T-helper 1 cell treated with Interleukin-12 subunit alpha and Interleukin-12 subunit beta and Interleukin-4 antibody, amounts not matched to agents 30 μg/mL and 1 μg/mL, for 36 hours (primary cell): ENCODE results near the gene ZBP1.

Source experiments
- H3K27ac Mint-ChIP-seq: one replicate; pipeline ENCODE4 v1.8.0; 2021; ENCODE audit warnings: mild to moderate bottlenecking, mixed read lengths
- H3K27me3 Mint-ChIP-seq: one replicate; pipeline ENCODE4 v1.8.0; 2021; ENCODE audit warnings: low read depth, mixed read lengths
- H3K36me3 Mint-ChIP-seq: one replicate; pipeline ENCODE4 v1.8.0; 2021; ENCODE audit warnings: low read depth, mixed read lengths
- H3K4me1 Mint-ChIP-seq: one replicate; pipeline ENCODE4 v1.8.0; 2021; ENCODE audit warnings: low read depth, mixed read lengths
- H3K4me3 Mint-ChIP-seq: one replicate; pipeline ENCODE4 v1.8.0; 2021; ENCODE audit warnings: mild to moderate bottlenecking, moderate library complexity, mixed read lengths
- H3K9me3 Mint-ChIP-seq: one replicate; pipeline ENCODE4 v1.8.0; 2021; ENCODE audit warnings: mixed read lengths

ZBP1 gene

GRCh38 chr20:57609842-57610167 lies 10.4 kb downstream of the ZBP1 start:
- H3K9me3 Mint-ChIP-seq = no peaks in the 10 kb centered on the region
- H3K27ac Mint-ChIP-seq = no peak overlapping the region
- no peak overlapping the region for H3K4me3 Mint-ChIP-seq
- H3K36me3 Mint-ChIP-seq = peaks cover 14% of the 10 kb centered on the region
- H3K4me1 Mint-ChIP-seq = peaks cover 6% of the 10 kb centered on the region
- H3K27me3 Mint-ChIP-seq = peaks cover 29% of the 10 kb centered on the region

- Mint-ChIP-seq H3K27me3 (peaks cover 26% of the 10 kb centered on the region), H3K36me3 (peaks cover 10% of the 10 kb centered on the region), H3K9me3 (no peaks in the 10 kb centered on the region), H3K4me3 (no peak overlapping the region), H3K4me1 (peaks cover 6% of the 10 kb centered on the region), H3K27ac (no peak overlapping the region)
These were observed 11.0 kb downstream of the ZBP1 start for GRCh38 chr20:57609086-57609841.

- H3K4me3 Mint-ChIP-seq = no peak overlapping the region
- no peaks in the 10 kb centered on the region for H3K9me3 Mint-ChIP-seq
- no peak overlapping the region for H3K27ac Mint-ChIP-seq
- H3K4me1 Mint-ChIP-seq = peaks cover 6% of the 10 kb centered on the region
- H3K36me3 Mint-ChIP-seq = peaks cover 10% of the 10 kb centered on the region
- H3K27me3 Mint-ChIP-seq = peaks cover 26% of the 10 kb centered on the region
These were observed 11.7 kb downstream of the ZBP1 start for GRCh38 chr20:57608516-57608915.

- H3K4me3 Mint-ChIP-seq = no peak overlapping the region
- H3K27me3 Mint-ChIP-seq = peaks cover 38% of the 10 kb centered on the region
- peaks cover 9% of the 10 kb centered on the region for H3K4me1 Mint-ChIP-seq
- H3K36me3 Mint-ChIP-seq = peaks cover 7% of the 10 kb centered on the region
- H3K9me3 Mint-ChIP-seq = no peaks in the 10 kb centered on the region
- no peak overlapping the region for H3K27ac Mint-ChIP-seq
These were observed 14.3 kb downstream of the ZBP1 start for GRCh38 chr20:57605878-57606277.

GRCh38 chr20:57605045-57605444 lies 15.2 kb downstream of the ZBP1 start:
- Mint-ChIP-seq H3K27me3 (peaks cover 41% of the 10 kb centered on the region), H3K9me3 (no peaks in the 10 kb centered on the region), H3K27ac (no peak overlapping the region), H3K4me1 (peaks cover 16% of the 10 kb centered on the region), H3K4me3 (no peak overlapping the region), H3K36me3 (peaks cover 7% of the 10 kb centered on the region)

GRCh38 chr20:57603120-57603519 lies 17.1 kb downstream of the ZBP1 start:
- Mint-ChIP-seq H3K27ac (no peak overlapping the region), H3K4me3 (no peak overlapping the region)

GRCh38 chr20:57601737-57602136 lies 18.5 kb downstream of the ZBP1 start:
- no peak overlapping the region for H3K27ac Mint-ChIP-seq

More at GRCh38 chr20:57603120-57603519, 17.1 kb downstream of the ZBP1 start:
- Mint-ChIP-seq H3K4me1 (peaks cover 18% of the 10 kb centered on the region), H3K36me3 (peaks cover 3% of the 10 kb centered on the region), H3K9me3 (no peaks in the 10 kb centered on the region), H3K27me3 (peaks cover 54% of the 10 kb centered on the region)

GRCh38 chr20:57601211-57601570 lies 19.0 kb downstream of the ZBP1 start:
- H3K27ac Mint-ChIP-seq = no peak overlapping the region
- H3K27me3 Mint-ChIP-seq = peaks cover 45% of the 10 kb centered on the region
- peaks cover 18% of the 10 kb centered on the region for H3K4me1 Mint-ChIP-seq
- H3K9me3 Mint-ChIP-seq = no peaks in the 10 kb centered on the region
- peaks cover 3% of the 10 kb centered on the region for H3K36me3 Mint-ChIP-seq
- H3K4me3 Mint-ChIP-seq = no peak overlapping the region

More at GRCh38 chr20:57601737-57602136, 18.5 kb downstream of the ZBP1 start:
- Mint-ChIP-seq H3K9me3 (no peaks in the 10 kb centered on the region), H3K36me3 (peaks cover 3% of the 10 kb centered on the region), H3K4me3 (no peak overlapping the region), H3K27me3 (peaks cover 50% of the 10 kb centered on the region), H3K4me1 (peaks cover 18% of the 10 kb centered on the region)

- Mint-ChIP-seq H3K36me3 (peaks cover 3% of the 10 kb centered on the region), H3K4me3 (no peak overlapping the region), H3K4me1 (peaks cover 17% of the 10 kb centered on the region), H3K27me3 (peaks cover 47% of the 10 kb centered on the region), H3K27ac (no peak overlapping the region), H3K9me3 (no peaks in the 10 kb centered on the region)
These were observed 19.7 kb downstream of the ZBP1 start for GRCh38 chr20:57600320-57601210.

- Mint-ChIP-seq H3K27me3 (peaks cover 51% of the 10 kb centered on the region), H3K36me3 (no peaks in the 10 kb centered on the region), H3K9me3 (no peaks in the 10 kb centered on the region), H3K27ac (no peak overlapping the region), H3K4me3 (no peak overlapping the region), H3K4me1 (peaks cover 12% of the 10 kb centered on the region)
These were observed 21.7 kb downstream of the ZBP1 start for GRCh38 chr20:57598491-57598890.

GRCh38 chr20:57598060-57598459 lies 22.2 kb downstream of the ZBP1 start:
- H3K36me3 Mint-ChIP-seq = no peaks in the 10 kb centered on the region
- H3K4me1 Mint-ChIP-seq = peaks cover 12% of the 10 kb centered on the region
- no peak overlapping the region for H3K4me3 Mint-ChIP-seq
- no peak overlapping the region for H3K27ac Mint-ChIP-seq
- peaks cover 51% of the 10 kb centered on the region for H3K27me3 Mint-ChIP-seq
- H3K9me3 Mint-ChIP-seq = no peaks in the 10 kb centered on the region

- H3K4me3 Mint-ChIP-seq = no peak overlapping the region
- no peaks in the 10 kb centered on the region for H3K9me3 Mint-ChIP-seq
- peaks cover 49% of the 10 kb centered on the region for H3K27me3 Mint-ChIP-seq
- no peaks in the 10 kb centered on the region for H3K36me3 Mint-ChIP-seq
- H3K27ac Mint-ChIP-seq = no peak overlapping the region
- peaks cover 12% of the 10 kb centered on the region for H3K4me1 Mint-ChIP-seq
These were observed 23.0 kb downstream of the ZBP1 start for GRCh38 chr20:57596998-57597939.

GRCh38 chr20:57596358-57596757 lies 23.9 kb downstream of the ZBP1 start:
- Mint-ChIP-seq H3K4me3 (no peak overlapping the region), H3K27ac (no peak overlapping the region), H3K9me3 (no peaks in the 10 kb centered on the region), H3K4me1 (peaks cover 12% of the 10 kb centered on the region), H3K27me3 (peaks cover 40% of the 10 kb centered on the region), H3K36me3 (no peaks in the 10 kb centered on the region)
